NT2/D1 (cell line): ENCODE data around the gene OR8D1.

Experiments used
- YY1 ChIP-seq: IDR thresholded peaks from 2 replicates; pipeline ENCODE4 v1.6.1; 2011; ENCODE audit not compliant: insufficient read length, insufficient read depth
- ZNF274 ChIP-seq: IDR thresholded peaks from 2 replicates; pipeline ENCODE4 v1.6.1; 2011; ENCODE audit warnings: mild to moderate bottlenecking, low read depth, low read length

- TF ChIP-seq ZNF274 (no peak), YY1 (no peak)
Observed at GRCh38 chr11:124359566-124359965, 45.8 kb upstream of the OR8D1 start.
